PC-9 (cell line): Measurements from ENCODE around the gene PRKG1. TPM values are rescaled to one million over a fixed set of nuclear protein-coding genes. Genes with fewer than 3 reads are reported as not detected.

Source experiments
- BruUV-seq: library from RNA; stranded (reverse); fragments of 400-500 nt; replicated peaks from 2 replicates; lab custom pipeline; 2021; lab: Mats Ljungman, UMichigan
- CTCF ChIA-PET: fragments of 300-600 bp; sonication (Branson Sonifier 250); formaldehyde crosslinking; loops from one replicate; lab custom pipeline; 2022; ENCODE audit warnings: antibody characterized with exemption; lab: Charles Lee
- POLR2A ChIA-PET: fragments of 300-600 bp; sonication (Branson Sonifier 250); formaldehyde crosslinking; loops from one replicate; lab custom pipeline; 2022; ENCODE audit warnings: antibody characterized with exemption; ENCODE audit not compliant: unreplicated experiment; lab: Charles Lee
- DNase-seq, 2 experiments: peaks; one replicate each; pipeline versions ENCODE4 v3.0.0 to v3.0.0-alpha.2; 2015 to 2022; ENCODE audit warnings: mixed read lengths in 1 of 2
- H2AFZ ChIP-seq: fragments of 200-600 bp; sonication (generic); 2 replicates; pipeline ENCODE4 v1.8.1; 2017; ENCODE audit warnings: antibody characterized with exemption
- H3F3A ChIP-seq: fragments of 200-600 bp; sonication (generic); 2 replicates; pipeline ENCODE4 v1.8.1; 2017; ENCODE audit warnings: antibody characterized with exemption, mild to moderate bottlenecking, low read depth; ENCODE audit not compliant: insufficient read depth
- H3K27ac ChIP-seq: fragments of 200-600 bp; sonication (generic); 2 replicates; pipeline ENCODE4 v1.6.1; 2016; ENCODE audit warnings: mixed run types
- H3K27me3 ChIP-seq: fragments of 200-600 bp; sonication (generic); 2 replicates; pipeline ENCODE4 v1.6.1; 2016; ENCODE audit warnings: low read depth, mixed run types; ENCODE audit not compliant: insufficient read depth
- H3K36me3 ChIP-seq: fragments of 200-600 bp; sonication (generic); 2 replicates; pipeline ENCODE4 v1.6.1; 2016; ENCODE audit warnings: low read depth, mixed run types
- H3K4me1 ChIP-seq: fragments of 200-600 bp; sonication (generic); replicated peaks from 2 replicates; pipeline ENCODE4 v1.6.1; 2016; ENCODE audit warnings: mixed run types; ENCODE audit not compliant: insufficient read depth
- H3K4me2 ChIP-seq: fragments of 200-600 bp; sonication (generic); 2 replicates; pipeline ENCODE4 v1.6.1; 2017; ENCODE audit warnings: mixed run types
- H3K4me3 ChIP-seq: fragments of 200-600 bp; sonication (generic); 2 replicates; pipeline ENCODE4 v1.6.1; 2016; ENCODE audit warnings: mixed run types
- H3K79me2 ChIP-seq: fragments of 200-600 bp; sonication (generic); 2 replicates; pipeline ENCODE4 v1.6.1; 2017; ENCODE audit warnings: low read depth, mixed run types
- H3K9me2 ChIP-seq: fragments of 200-600 bp; sonication (generic); 2 replicates; pipeline ENCODE4 v1.8.1; 2017; ENCODE audit warnings: mild to moderate bottlenecking; ENCODE audit not compliant: insufficient read depth
- H3K9me3 ChIP-seq: fragments of 200-600 bp; sonication (generic); 2 replicates; pipeline ENCODE4 v1.8.1; 2016; ENCODE audit warnings: low read depth; ENCODE audit not compliant: insufficient read depth
- H4K20me1 ChIP-seq: fragments of 200-600 bp; sonication (generic); 2 replicates; pipeline ENCODE4 v1.8.1; 2017; ENCODE audit not compliant: insufficient read depth
- CTCF ChIP-seq: fragments of 200-600 bp; sonication (generic); conservative IDR thresholded peaks from 2 replicates; pipeline ENCODE4 v1.6.1; 2017; ENCODE audit warnings: mixed run types, antibody characterized with exemption, mild to moderate bottlenecking, moderate library complexity
- EZH2 ChIP-seq: fragments of 200-600 bp; sonication (generic); IDR thresholded peaks from 2 replicates; pipeline ENCODE4 v1.8.0; 2017; ENCODE audit warnings: antibody characterized with exemption, low read depth
- intact Hi-C: fragments of 100-400 bp; cut with micrococcal nuclease; formaldehyde crosslinking; loops from one replicate; pipeline ENCODE4 v1.10.0; 2022; ENCODE audit not compliant: unreplicated experiment
- total RNA-seq: library from RNA; stranded (reverse); gene quantifications from 2 replicates; pipeline ENCODE4 v1.2.3, GENCODE V29; 2021

PRKG1 gene
- total RNA-seq, 1 experiment from 2014 or later, result 0.70 TPM

- no TSS peak for BruUV-seq
- CTCF ChIA-PET, result no interaction called here
- Histone ChIP-seq H3K27me3 (no peaks in the 10 kb centered on the region), H3K9me2 (no peaks in the 10 kb centered on the region), H3K4me3 (no peak overlapping the region), H3K4me2 (no peak overlapping the region), H3F3A (no peaks in the 10 kb centered on the region), H2AFZ (no peak overlapping the region), H3K36me3 (no peaks in the 10 kb centered on the region), H3K9me3 (no peaks in the 10 kb centered on the region), H3K79me2 (no peaks in the 10 kb centered on the region), H3K27ac (no peak overlapping the region), H4K20me1 (no peaks in the 10 kb centered on the region), H3K4me1 (no peaks in the 10 kb centered on the region)
- POLR2A ChIA-PET, result no interaction called here
- no peak for TF ChIP-seq CTCF
- no peak for TF ChIP-seq EZH2
- intact Hi-C loops, result no loop called here
- DNase-seq, result no peak
Measured at GRCh38 chr10:51542853-51543252, 468.6 kb downstream of the PRKG1 start.

GRCh38 chr10:51544933-51545332 lies 470.6 kb downstream of the PRKG1 start:
- no peak overlapping the region for H3K4me3 ChIP-seq
- BruUV-seq, result no TSS peak
- H3K4me1 ChIP-seq, result no peaks in the 10 kb centered on the region
- no peaks in the 10 kb centered on the region for H3K79me2 ChIP-seq
- H4K20me1 ChIP-seq, result no peaks in the 10 kb centered on the region
- DNase-seq, result no peak
- ChIA-PET POLR2A (no interaction called here), CTCF (no interaction called here)
- no peak overlapping the region for H3K4me2 ChIP-seq
- H2AFZ ChIP-seq, result no peak overlapping the region
- TF ChIP-seq CTCF (no peak), EZH2 (no peak)
- H3F3A ChIP-seq, result no peaks in the 10 kb centered on the region
- no peaks in the 10 kb centered on the region for H3K9me3 ChIP-seq
- intact Hi-C loops, result no loop called here
- H3K27ac ChIP-seq, result no peak overlapping the region
- H3K27me3 ChIP-seq, result no peaks in the 10 kb centered on the region
- H3K9me2 ChIP-seq, result no peaks in the 10 kb centered on the region
- H3K36me3 ChIP-seq, result no peaks in the 10 kb centered on the region

GRCh38 chr10:51547941-51548340 lies 473.7 kb downstream of the PRKG1 start:
- H3K9me2 ChIP-seq, result peaks cover 3% of the 10 kb centered on the region; the same call in 1 of the 2 replicates
- H3F3A ChIP-seq, result no peaks in the 10 kb centered on the region
- ChIA-PET CTCF (no interaction called here), POLR2A (no interaction called here)
- H2AFZ ChIP-seq, result no peak overlapping the region
- no peaks in the 10 kb centered on the region for H3K36me3 ChIP-seq
- intact Hi-C loops, result no loop called here
- H4K20me1 ChIP-seq, result no peaks in the 10 kb centered on the region
- no peaks in the 10 kb centered on the region for H3K27me3 ChIP-seq
- H3K4me3 ChIP-seq, result no peak overlapping the region
- DNase-seq, result no peak
- H3K27ac ChIP-seq, result no peak overlapping the region
- BruUV-seq, result no TSS peak
- TF ChIP-seq EZH2 (no peak), CTCF (no peak)
- H3K4me2 ChIP-seq, result no peak overlapping the region
- no peaks in the 10 kb centered on the region for H3K79me2 ChIP-seq
- no peaks in the 10 kb centered on the region for H3K4me1 ChIP-seq
- no peaks in the 10 kb centered on the region for H3K9me3 ChIP-seq
